Spleen (tissue), 11 donors: ENCODE results near the gene SMIM3. TPM values are rescaled to one million over a fixed set of nuclear protein-coding genes. Genes with fewer than 3 reads are reported as not detected.
A peak's percentile ranks its signal among the peaks of the same experiment; 100 is the strongest.

ENCODE experiments used
- DNase-seq: peaks from one replicate; pipeline ENCODE4 v3.0.0-alpha.2; 2020
- H3K27ac ChIP-seq, 8 donors: fragments of 200-600 bp; sonication (generic) in 7 of 8; 1 replicate in 4 of 8; 2 replicates in 4 of 8; pipeline versions ENCODE4 v1.5.0 to v1.8.0; 2016 to 2021; ENCODE audit warnings: inconsistent platforms in 4 of 8, mild to moderate bottlenecking in 4 of 8, moderate library complexity in 1 of 8
- H3K27me3 ChIP-seq, 7 donors: fragments of 200-600 bp; sonication (generic) in 6 of 7; replicated peaks in 1 of 7; 1 replicate in 4 of 7; 2 replicates in 3 of 7; pipeline versions ENCODE4 v1.5.0 to v1.8.0; 2016 to 2021; ENCODE audit warnings: inconsistent platforms in 3 of 7, mild to moderate bottlenecking in 1 of 7
- H3K36me3 ChIP-seq, 6 donors: fragments of 200-600 bp; sonication (generic) in 5 of 6; 1 replicate in 4 of 6; 2 replicates in 2 of 6; pipeline versions ENCODE4 v1.5.0 to v1.8.0; 2016 to 2021; ENCODE audit warnings: inconsistent platforms in 2 of 6
- H3K4me1 ChIP-seq, 6 donors: fragments of 200-600 bp; sonication (generic) in 5 of 6; 1 replicate in 3 of 6; 2 replicates in 3 of 6; pipeline versions ENCODE4 v1.5.0 to v1.8.0; 2016 to 2021; ENCODE audit warnings: inconsistent platforms in 3 of 6
- H3K4me3 ChIP-seq, 8 donors: fragments of 200-600 bp; sonication (generic) in 7 of 8; 1 replicate in 4 of 8; 2 replicates in 4 of 8; pipeline versions ENCODE4 v1.5.0 to v1.8.0; 2016 to 2021; ENCODE audit warnings: inconsistent platforms in 4 of 8, mild to moderate bottlenecking in 4 of 8, moderate library complexity in 2 of 8
- H3K9me3 ChIP-seq, 8 donors: fragments of 200-600 bp; sonication (generic) in 7 of 8; 1 replicate in 4 of 8; 2 replicates in 4 of 8; pipeline versions ENCODE4 v1.5.0 to v1.8.0; 2016 to 2021; ENCODE audit warnings: inconsistent platforms in 4 of 8
- POLR2A ChIP-seq, 3 donors: fragments of 450-650 bp; IDR thresholded peaks; one replicate each; pipeline ENCODE4 v1.5.1; 2017; ENCODE audit warnings: antibody characterized with exemption in 3 of 3, mild to moderate bottlenecking in 1 of 3
- POLR2AphosphoS5 ChIP-seq, 3 donors: sonication (generic); formaldehyde crosslinking; IDR thresholded peaks; one replicate each; pipeline ENCODE4 v1.5.1; 2017; ENCODE audit warnings: antibody characterized with exemption in 3 of 3
- WGBS, 5 donors: extraction: QIAGEN DNeasy Blood & Tissue Kit in 3 of 5; methylation state at CpG; one replicate each; pipeline versions ENCODE4 v1.1.5 to v1.1.7; 2013 to 2018; 5-methylcytosine and 5-hydroxymethylcytosine counted together
- intact Hi-C: fragments of 100-400 bp; cut with DNase I; formaldehyde crosslinking; loops from one replicate; pipeline ENCODE4 v1.15.0; 2023; ENCODE audit warnings: low total_unique reads
- polyA plus RNA-seq, 3 donors: library from polyadenylated mRNA; stranded (reverse); fragments of 200-250 nt; gene quantifications; one replicate each; pipeline ENCODE4 v1.2.1, GENCODE V29; 2013
- total RNA-seq, 7 donors: library from RNA; depleted of rRNA in 3 of 7; stranded (reverse); fragments of >200 nt in 3 of 7; fragmentation: NEBNext Ultra II Directional in 4 of 7; extraction: Animal tissue kit (Norgen Biotek cat#: 25700) in 4 of 7; gene quantifications; one replicate each; pipeline versions ENCODE4 v1.1.0 to v1.2.1, GENCODE V29; 2016 to 2021
- TF ChIP-seq, protein P1 (sequence below), 11 experiments: fragments of 200-600 bp in 7 of 11; fragments of 450-650 bp in 4 of 11; sonication (generic) in 4 of 11; IDR thresholded peaks in 8 of 11; conservative IDR thresholded peaks in 3 of 11; 1 replicate in 7 of 11; 2 replicates in 4 of 11; pipeline versions ENCODE4 v1.4.0 to v1.8.0; 2016 to 2021; ENCODE audit warnings: antibody characterized with exemption in 11 of 11, inconsistent platforms in 4 of 11, mild to moderate bottlenecking in 1 of 11
- donor health status: healthy with polysubstance abuse.
- donor health status: DM: no; HTN: no; CAD: no; lungs with moderate emphysema.
- donor health status: DM: no; HTN: no; CAD: no.
- donor health status: Bipolar disorder and iron deficiency.
- donor health status: healthy.
- donor health status: DM: no; HTN: no; CAD: no.
- donor health status: DM: yes; HTN: yes; CAD: no.

The SMIM3 gene
- total and polyA plus RNA-seq, 10 donors = 8.8 to 59.7 (median 24.5) TPM

GRCh38 chr5:150750469-150750868, 28.1 kb upstream of the SMIM3 start:
- WGBS, 5 donors = 66 to 85% (median 75%) methylated on average over 2 of the region's 2 CpGs

GRCh38 chr5:150751096-150751891, 27.3 kb upstream of the SMIM3 start:
- peak overlapping the region in 3 of 8 donors; percentile 20 to 33 (median 21) for H3K27ac ChIP-seq
- H3K4me1 ChIP-seq = peaks cover 7 to 71% (median 40%) of the 10 kb centered on the region in 6 donors
- DNase-seq = no peak
- intact Hi-C loops = no loop called here
- H3K27me3 ChIP-seq = no peaks in the 10 kb centered on the region
- WGBS, 5 donors = 52 to 69% (median 62%) methylated on average over 3 of the region's 3 CpGs
- H3K9me3 ChIP-seq = no peaks in the 10 kb centered on the region
- H3K36me3 ChIP-seq = peaks cover 0 to 76% (median 48%) of the 10 kb centered on the region in 6 donors
- H3K4me3 ChIP-seq = no peak overlapping the region
- TF ChIP-seq POLR2A (IDR thresholded peaks at IDR 0.05) = no peak
- TF ChIP-seq, protein P1, sequence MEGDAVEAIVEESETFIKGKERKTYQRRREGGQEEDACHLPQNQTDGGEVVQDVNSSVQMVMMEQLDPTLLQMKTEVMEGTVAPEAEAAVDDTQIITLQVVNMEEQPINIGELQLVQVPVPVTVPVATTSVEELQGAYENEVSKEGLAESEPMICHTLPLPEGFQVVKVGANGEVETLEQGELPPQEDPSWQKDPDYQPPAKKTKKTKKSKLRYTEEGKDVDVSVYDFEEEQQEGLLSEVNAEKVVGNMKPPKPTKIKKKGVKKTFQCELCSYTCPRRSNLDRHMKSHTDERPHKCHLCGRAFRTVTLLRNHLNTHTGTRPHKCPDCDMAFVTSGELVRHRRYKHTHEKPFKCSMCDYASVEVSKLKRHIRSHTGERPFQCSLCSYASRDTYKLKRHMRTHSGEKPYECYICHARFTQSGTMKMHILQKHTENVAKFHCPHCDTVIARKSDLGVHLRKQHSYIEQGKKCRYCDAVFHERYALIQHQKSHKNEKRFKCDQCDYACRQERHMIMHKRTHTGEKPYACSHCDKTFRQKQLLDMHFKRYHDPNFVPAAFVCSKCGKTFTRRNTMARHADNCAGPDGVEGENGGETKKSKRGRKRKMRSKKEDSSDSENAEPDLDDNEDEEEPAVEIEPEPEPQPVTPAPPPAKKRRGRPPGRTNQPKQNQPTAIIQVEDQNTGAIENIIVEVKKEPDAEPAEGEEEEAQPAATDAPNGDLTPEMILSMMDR (IDR thresholded peaks at IDR 0.05 in 8 of 11, conservative IDR thresholded peaks at IDR 0.05 in 3 of 11) = no peak
- no peak for TF ChIP-seq POLR2AphosphoS5 (IDR thresholded peaks at IDR 0.05)

More at GRCh38 chr5:150750469-150750868, 28.1 kb upstream of the SMIM3 start:
- intact Hi-C loops = no loop called here
- Histone ChIP-seq H3K27ac (peak overlapping the region in 1 of 8 donors; percentile 21), H3K36me3 (peaks cover 0 to 68% (median 40%) of the 10 kb centered on the region in 6 donors), H3K27me3 (no peaks in the 10 kb centered on the region), H3K4me3 (no peak overlapping the region), H3K9me3 (no peaks in the 10 kb centered on the region), H3K4me1 (peaks cover 7 to 63% (median 36%) of the 10 kb centered on the region in 6 donors)
- no peak for DNase-seq
- no peak for TF ChIP-seq POLR2AphosphoS5 (IDR thresholded peaks at IDR 0.05)
- TF ChIP-seq, protein P1 (IDR thresholded peaks at IDR 0.05 in 8 of 11, conservative IDR thresholded peaks at IDR 0.05 in 3 of 11) = no peak
- no peak for TF ChIP-seq POLR2A (IDR thresholded peaks at IDR 0.05)

GRCh38 chr5:150753463-150753862, 25.1 kb upstream of the SMIM3 start:
- Histone ChIP-seq H3K4me3 (no peak overlapping the region), H3K4me1 (peaks cover 17 to 91% (median 58%) of the 10 kb centered on the region in 6 donors), H3K36me3 (peaks cover 0 to 78% (median 49%) of the 10 kb centered on the region in 6 donors), H3K27ac (no peak overlapping the region), H3K9me3 (no peaks in the 10 kb centered on the region), H3K27me3 (no peaks in the 10 kb centered on the region)
- 93 to 98% (median 96%) methylated on average over 5 of the region's 5 CpGs for WGBS, 5 donors
- no peak for DNase-seq
- intact Hi-C loops = no loop called here
- TF ChIP-seq, protein P1 (IDR thresholded peaks at IDR 0.05 in 8 of 11, conservative IDR thresholded peaks at IDR 0.05 in 3 of 11) = no peak
- TF ChIP-seq POLR2A (IDR thresholded peaks at IDR 0.05) (no peak), POLR2AphosphoS5 (IDR thresholded peaks at IDR 0.05) (no peak)

GRCh38 chr5:150753863-150754262, 24.7 kb upstream of the SMIM3 start:
- Histone ChIP-seq H3K4me1 (peaks cover 17 to 91% (median 58%) of the 10 kb centered on the region in 6 donors), H3K36me3 (peaks cover 0 to 76% (median 48%) of the 10 kb centered on the region in 6 donors), H3K9me3 (no peaks in the 10 kb centered on the region), H3K4me3 (no peak overlapping the region), H3K27me3 (no peaks in the 10 kb centered on the region), H3K27ac (no peak overlapping the region)
- no peak for DNase-seq
- 90 to 100% (median 96%) methylated on average over 1 of the region's 1 CpG for WGBS, 5 donors
- intact Hi-C loops = no loop called here
- TF ChIP-seq POLR2AphosphoS5 (IDR thresholded peaks at IDR 0.05) = no peak
- TF ChIP-seq POLR2A (IDR thresholded peaks at IDR 0.05) = no peak
- TF ChIP-seq, protein P1 (IDR thresholded peaks at IDR 0.05 in 8 of 11, conservative IDR thresholded peaks at IDR 0.05 in 3 of 11) = no peak
